Subcutaneous preadipocyte (primary cell): ENCODE results near the gene BOLA2B. TPM values are rescaled to one million over a fixed set of nuclear protein-coding genes. Genes with fewer than 3 reads are reported as not detected.

Experiments
- small RNA-seq: library from RNA; depleted of rRNA; stranded (forward); fragments of <200 nt; gene quantifications from one replicate; pipeline ENCODE3, GENCODE V24; 2012
- total RNA-seq: library from RNA; depleted of rRNA; stranded (reverse); fragments of >200 nt; gene quantifications from 2 replicates; pipeline ENCODE4 v1.2.3, GENCODE V29; 2012

BOLA2B gene
- 47.7 and 168 TPM in 2 replicates for total RNA-seq

GRCh38 chr16:30193615-30194014 lies at the start of gene BOLA2B, which contains the start of gene SLX1A:
BOLA2B (minus strand) TSS chr16:30193666; CDS start chr16:30193595, 71 bp downstream.
SLX1A (plus strand) TSS chr16:30193875; CDS start chr16:30194085, 210 bp downstream.

GRCh38 chr16:30199049-30199448 lies 5.6 kb upstream of the BOLA2B start, which contains the start of gene SULT1A3:
SULT1A3 (plus strand) TSS chr16:30199255; CDS start chr16:30200729, 1,474 bp downstream.

GRCh38 chr16:30183233-30184095 lies 10.0 kb downstream of the BOLA2B start, which contains the start of gene CORO1A:
CORO1A (plus strand) TSS chr16:30183602; CDS start chr16:30185210, 1,608 bp downstream.

Small RNA genes lying within 50 kb of the gene (small RNA-seq; reads per million reads assigned to genes)
- gene AC106782.4 = not detected

Other genes with a start within 250 kb of the BOLA2B start
- 40.7 and 53.3 TPM in 2 replicates for gene TMEM219, start 231.6 kb downstream of the BOLA2B start, total RNA-seq
- gene TAOK2, start 219.8 kb downstream of the BOLA2B start, total RNA-seq = 32.3 and 42.2 TPM in 2 replicates
- 5.9 and 8.2 TPM in 2 replicates for gene HIRIP3, start 198.0 kb downstream of the BOLA2B start, total RNA-seq
- 18.7 and 21.7 TPM in 2 replicates for gene INO80E, start 197.4 kb downstream of the BOLA2B start, total RNA-seq
- 0.20 and 0.37 TPM in 2 replicates for gene DOC2A, start 182.6 kb downstream of the BOLA2B start, total RNA-seq
- not detected in 2 replicates for gene C16orf92, start 170.5 kb downstream of the BOLA2B start, total RNA-seq
- gene TLCD3B, start 162.4 kb downstream of the BOLA2B start, total RNA-seq = not detected in 2 replicates
- 847 and 985 TPM in 2 replicates for gene ALDOA, start 127.9 kb downstream of the BOLA2B start, total RNA-seq
- gene PPP4C, start 117.7 kb downstream of the BOLA2B start, total RNA-seq = 182 and 190 TPM in 2 replicates
- gene TBX6, start 101.7 kb downstream of the BOLA2B start, total RNA-seq = 0.39 TPM in 1 of 2 replicates, not detected in the other
- gene YPEL3, start 97.5 kb downstream of the BOLA2B start, total RNA-seq = 6.6 and 9.2 TPM in 2 replicates
- gene GDPD3, start 80.1 kb downstream of the BOLA2B start, total RNA-seq = 0.78 and 1.8 TPM in 2 replicates
- 50.0 and 59.2 TPM in 2 replicates for gene MAPK3, start 70.4 kb downstream of the BOLA2B start, total RNA-seq
- gene CORO1A, start 10.1 kb downstream of the BOLA2B start, total RNA-seq = 0.73 and 1.6 TPM in 2 replicates
- gene SLX1A, start 209 bp upstream of the BOLA2B start, total RNA-seq = 37.5 and 42.6 TPM in 2 replicates
- gene SULT1A3, start 5.6 kb upstream of the BOLA2B start, total RNA-seq = 2.9 and 5.7 TPM in 2 replicates
- gene NPIPB13, start 54.8 kb upstream of the BOLA2B start, total RNA-seq = 0.73 TPM in 1 of 2 replicates, not detected in the other
- 21.7 and 22.3 TPM in 2 replicates for gene CD2BP2, start 161.6 kb upstream of the BOLA2B start, total RNA-seq
- gene TBC1D10B, start 176.8 kb upstream of the BOLA2B start, total RNA-seq = 38.6 and 47.3 TPM in 2 replicates
- gene MYL11, start 181.1 kb upstream of the BOLA2B start, total RNA-seq = not detected in 2 replicates
- gene SEPTIN1, start 188.9 kb upstream of the BOLA2B start, total RNA-seq = 0.20 TPM in 1 of 2 replicates, not detected in the other
- 5.5 and 6.5 TPM in 2 replicates for gene ZNF48, start 201.8 kb upstream of the BOLA2B start, total RNA-seq
- gene ZNF771, start 213.9 kb upstream of the BOLA2B start, total RNA-seq = 9.8 and 12.1 TPM in 2 replicates
- 20.6 and 22.1 TPM in 2 replicates for gene DCTPP1, start 236.4 kb upstream of the BOLA2B start, total RNA-seq